Measurements from ENCODE around the gene TGM6. TPM values are rescaled to one million over a fixed set of nuclear protein-coding genes. Genes with fewer than 3 reads are reported as not detected.

Gene TGM6
- total RNA-seq, 1 experiment from 2014 or later, result not detected

DNA sequence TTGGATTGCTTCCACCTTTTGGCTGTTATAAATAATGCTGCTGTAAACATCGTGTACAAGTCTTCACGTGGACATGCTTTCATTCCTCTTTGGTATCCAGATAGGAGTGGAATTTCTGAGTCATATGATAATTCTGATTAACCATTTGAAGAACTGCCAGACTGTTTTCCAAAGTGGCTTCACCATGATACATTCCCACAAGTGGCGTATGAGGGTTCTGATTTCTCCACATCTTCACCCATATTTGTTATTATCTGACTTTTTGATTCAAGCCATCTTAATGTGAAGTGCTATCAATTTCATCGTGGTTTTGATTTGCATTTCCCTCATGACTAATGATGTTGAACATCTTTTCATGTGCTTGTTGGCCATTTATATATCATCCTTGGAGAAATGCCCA, 92.8 kb downstream of the TGM6 start:
- Histone ChIP-seq H4K20me1 (ENCODE audit: control insufficient read depth, insufficient read depth, insufficient read length) (no peaks in the 10 kb centered on the region), H4K5ac (ENCODE audit: insufficient read length, low read depth, low read length) (no peak overlapping the region), H2BK5ac (ENCODE audit: insufficient read length, low read length) (no peak overlapping the region), H3K23me2 (ENCODE audit: insufficient read length, low read depth, low read length, poor library complexity, severe bottlenecking) (peaks cover 10% of the 10 kb centered on the region), H2BK12ac (ENCODE audit: insufficient read length, low read depth, low read length) (no peak overlapping the region), H2AK5ac (ENCODE audit: insufficient read length, low read length) (no peak overlapping the region), H3K14ac (ENCODE audit: insufficient read depth, low read length) (no peak overlapping the region), H4K91ac (ENCODE audit: insufficient read length, low read depth, low read length) (no peak overlapping the region), H2BK120ac (ENCODE audit: low read depth, low read length, poor library complexity, severe bottlenecking) (no peak overlapping the region), H3K56ac (ENCODE audit: insufficient read length, low read depth, low read length) (no peak overlapping the region), H3K4me1 (ENCODE audit: insufficient read depth, low read length) (no peaks in the 10 kb centered on the region; the same call in 1 of the 2 replicates), H3K27me3 (ENCODE audit: insufficient read depth, low read length) (no peaks in the 10 kb centered on the region), H3K27ac (ENCODE audit: insufficient read length, low read depth, low read length) (no peak overlapping the region), H3K4me2 (ENCODE audit: insufficient read depth, insufficient read length, low read length) (no peak overlapping the region), H3K4ac (ENCODE audit: low read depth, low read length) (no peak overlapping the region), H3K9me3 (ENCODE audit: control insufficient read depth, low read depth, low read length) (no peaks in the 10 kb centered on the region), H3K79me1 (ENCODE audit: insufficient read depth, low read depth, low read length, poor library complexity, severe bottlenecking) (no peaks in the 10 kb centered on the region), H2BK20ac (ENCODE audit: low read depth, low read length, poor library complexity, severe bottlenecking) (no peak overlapping the region), H3T11ph (ENCODE audit: low read length) (no peak overlapping the region), H3K79me2 (ENCODE audit: insufficient read depth, low read length) (peaks cover 20% of the 10 kb centered on the region), H4K8ac (replicated peaks; ENCODE audit: insufficient read length, low read depth, low read length) (no peak overlapping the region), H2AFZ (ENCODE audit: low read length) (no peak overlapping the region), H2BK15ac (ENCODE audit: low read depth, low read length) (no peak overlapping the region), H3K23ac (ENCODE audit: insufficient read length, low read depth, low read length) (no peak overlapping the region), H3K9ac (ENCODE audit: extremely low read depth, insufficient read length, low read length) (no peak overlapping the region), H3K18ac (ENCODE audit: insufficient read length, low read depth, low read length) (no peak overlapping the region)
- WGBS (ENCODE audit: extremely low coverage, insufficient read length, low lambda C conversion rate), result no CpG with 5 or more reads among the region's 4 CpGs
- H3K4me1 Mint-ChIP-seq, result peaks cover 19 to 23% of the 10 kb centered on the region in 2 experiments
- H3K4me3 Mint-ChIP-seq, result no peak overlapping the region
- peaks cover 8% of the 10 kb centered on the region for H3K27me3 Mint-ChIP-seq (ENCODE audit: low read depth)
- TF ChIP-seq, protein P1, sequence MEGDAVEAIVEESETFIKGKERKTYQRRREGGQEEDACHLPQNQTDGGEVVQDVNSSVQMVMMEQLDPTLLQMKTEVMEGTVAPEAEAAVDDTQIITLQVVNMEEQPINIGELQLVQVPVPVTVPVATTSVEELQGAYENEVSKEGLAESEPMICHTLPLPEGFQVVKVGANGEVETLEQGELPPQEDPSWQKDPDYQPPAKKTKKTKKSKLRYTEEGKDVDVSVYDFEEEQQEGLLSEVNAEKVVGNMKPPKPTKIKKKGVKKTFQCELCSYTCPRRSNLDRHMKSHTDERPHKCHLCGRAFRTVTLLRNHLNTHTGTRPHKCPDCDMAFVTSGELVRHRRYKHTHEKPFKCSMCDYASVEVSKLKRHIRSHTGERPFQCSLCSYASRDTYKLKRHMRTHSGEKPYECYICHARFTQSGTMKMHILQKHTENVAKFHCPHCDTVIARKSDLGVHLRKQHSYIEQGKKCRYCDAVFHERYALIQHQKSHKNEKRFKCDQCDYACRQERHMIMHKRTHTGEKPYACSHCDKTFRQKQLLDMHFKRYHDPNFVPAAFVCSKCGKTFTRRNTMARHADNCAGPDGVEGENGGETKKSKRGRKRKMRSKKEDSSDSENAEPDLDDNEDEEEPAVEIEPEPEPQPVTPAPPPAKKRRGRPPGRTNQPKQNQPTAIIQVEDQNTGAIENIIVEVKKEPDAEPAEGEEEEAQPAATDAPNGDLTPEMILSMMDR (conservative IDR thresholded peaks at IDR 0.05), result no peak
- H3K27ac Mint-ChIP-seq, result no peak overlapping the region
- peaks cover 11 to 18% (median 14%) of the 10 kb centered on the region in 3 experiments for H3K36me3 Mint-ChIP-seq (ENCODE audit: insufficient read depth in 1 of 3, low read depth in 3 of 3)
- no peak for DNase-seq
- H3K9me3 Mint-ChIP-seq, result peaks cover 0 to 5% of the 10 kb centered on the region in 2 experiments; a peak in 3 of 5 replicates

All from H9 (cell line).